Hematopoietic multipotent progenitor cell (in vitro differentiated cells): ENCODE results near the gene ASZ1. TPM values are rescaled to one million over a fixed set of nuclear protein-coding genes. Genes with fewer than 3 reads are reported as not detected.
A peak's percentile ranks its signal among the peaks of the same experiment; 100 is the strongest.

Source experiments
- DNase-seq, 3 donors: peaks; one replicate each; pipeline ENCODE4 v3.0.0-alpha.2; 2011 to 2015; ENCODE audit warnings: low read depth in 2 of 3, low spot score in 2 of 3
- total RNA-seq: library from RNA; depleted of rRNA; stranded (reverse); fragments of >200 nt; gene quantifications from one replicate; pipeline ENCODE4 v1.2.3, GENCODE V29; 2012

Gene ASZ1
- total RNA-seq, 1 donor, result not detected

- DNase-seq, result no peak
Observed at GRCh38 chr7:117403737-117404136, 23.6 kb downstream of the ASZ1 start.

- DNase-seq, result no peak
Observed at GRCh38 chr7:117402109-117402508, 25.2 kb downstream of the ASZ1 start.

GRCh38 chr7:117401293-117402002, 25.8 kb downstream of the ASZ1 start:
- DNase-seq, result peak in 1 of 3 donors; percentile 2

GRCh38 chr7:117399820-117400422, 27.4 kb downstream of the ASZ1 start:
- peak in 1 of 3 donors; percentile 13 for DNase-seq

GRCh38 chr7:117395743-117396142, 31.6 kb downstream of the ASZ1 start:
- DNase-seq, result no peak

GRCh38 chr7:117393781-117394180, 33.5 kb downstream of the ASZ1 start:
- no peak for DNase-seq

- no peak for DNase-seq
Observed at GRCh38 chr7:117389871-117390270, 37.4 kb downstream of the ASZ1 start.

- no peak for DNase-seq
Observed at GRCh38 chr7:117386110-117386706, 41.1 kb downstream of the ASZ1 start.

- peak in 1 of 3 donors; percentile 27 for DNase-seq
Observed at GRCh38 chr7:117385363-117386109, 41.8 kb downstream of the ASZ1 start.

- no peak for DNase-seq
Observed at GRCh38 chr7:117384688-117385362, 42.5 kb downstream of the ASZ1 start.

- no peak for DNase-seq
Observed at GRCh38 chr7:117383483-117384189, 43.7 kb downstream of the ASZ1 start.

- no peak for DNase-seq
Observed at GRCh38 chr7:117383046-117383445, 44.2 kb downstream of the ASZ1 start.

GRCh38 chr7:117381362-117381761, 45.9 kb downstream of the ASZ1 start:
- no peak for DNase-seq

GRCh38 chr7:117375380-117375779, 51.9 kb downstream of the ASZ1 start:
- no peak for DNase-seq

GRCh38 chr7:117372073-117372472, 55.2 kb downstream of the ASZ1 start:
- DNase-seq, result no peak

- no peak for DNase-seq
Observed at GRCh38 chr7:117364339-117365080, 62.8 kb downstream of the ASZ1 start.

- DNase-seq, result no peak
Observed at GRCh38 chr7:117362294-117362888, 64.9 kb downstream of the ASZ1 start.

GRCh38 chr7:117350027-117350426, 77.3 kb downstream of the ASZ1 start:
- no peak for DNase-seq

- no peak for DNase-seq
Observed at GRCh38 chr7:117349570-117349969, 77.7 kb downstream of the ASZ1 start.
